Measurements from ENCODE around the gene CERS3.

- TF ChIP-seq CTCF (conservative IDR thresholded peaks at IDR 0.05) (no peak), ZFX (IDR thresholded peaks at IDR 0.05) (no peak)
Measured at GRCh38 chr15:100457201-100457600, 71.5 kb downstream of the CERS3 start.

Data from C4-2B (cell line).